K562 (cell line): ENCODE measurements around the gene CLIP1. TPM values are rescaled to one million over a fixed set of nuclear protein-coding genes. Genes with fewer than 3 reads are reported as not detected.
A peak's percentile ranks its signal among the peaks of the same experiment; 100 is the strongest.

Experiments
- ATF7 ChIP-seq: fragments of 450-650 bp; IDR thresholded peaks from 2 replicates; pipeline ENCODE4 v1.7.1; 2014; ENCODE audit warnings: mild to moderate bottlenecking, moderate library complexity
- DDX20 ChIP-seq: fragments of 450-650 bp; IDR thresholded peaks from 2 replicates; pipeline ENCODE4 v1.6.1; 2016; ENCODE audit warnings: missing genetic modification characterization, low read depth, mild to moderate bottlenecking, missing compliant biosample characterization, moderate library complexity
- RNF2 ChIP-seq: sonication (generic); IDR thresholded peaks from 2 replicates; pipeline ENCODE4 v1.6.1; 2016
- SETDB1 ChIP-seq: IDR thresholded peaks from one replicate; pipeline ENCODE4 v1.6.1; 2012; ENCODE audit warnings: low read length, control low read depth, inconsistent platforms
- SPI1 ChIP-seq: IDR thresholded peaks from 2 replicates; pipeline ENCODE4 v1.6.1; 2011; ENCODE audit warnings: low read depth, low read length, control low read depth, borderline replicate concordance
- STAT5A ChIP-seq: IDR thresholded peaks from 2 replicates; pipeline ENCODE4 v1.6.1; 2012; ENCODE audit warnings: low read length, inconsistent platforms, borderline replicate concordance
- ZFP36 ChIP-seq: fragments of 150-350 bp; IDR thresholded peaks from 2 replicates; pipeline ENCODE4 v1.6.1; 2018; ENCODE audit warnings: low read length, low read depth; ENCODE audit not compliant: partially characterized antibody
- ZNF696 ChIP-seq: fragments of 250-450 bp; sonication (Bioruptor Pico); conservative IDR thresholded peaks from 2 replicates; pipeline ENCODE4 v1.4.0; 2020; ENCODE audit warnings: mild to moderate bottlenecking, moderate library complexity
- ZNF766 ChIP-seq: fragments of 200-800 bp; sonication (Bioruptor generic); conservative IDR thresholded peaks from 2 replicates; pipeline ENCODE4 v1.6.1; 2016; ENCODE audit warnings: missing genetic modification characterization, missing compliant biosample characterization
- polyA plus RNA-seq, 8 experiments: library from polyadenylated mRNA; depleted of rRNA in 4 of 8; stranded (reverse) in 5 of 8; unstranded in 3 of 8; fragments of >200 nt; fragmentation: Nextera tagmentation in 2 of 8; fragmentation: Illumina TruSeq in 1 of 8; extraction: Ambion mirVana in 2 of 8; extraction: Trizol in 1 of 8; gene quantifications; 2 replicates each; pipeline versions ENCODE4 v1.2.1 to v1.2.3, GENCODE V29; 2011 to 2014; ENCODE audit warnings: inconsistent platforms in 1 of 8, missing spikeins in 1 of 8
- total RNA-seq, 7 experiments: library from RNA; depleted of rRNA in 6 of 7; stranded (reverse); fragments of >200 nt in 6 of 7; fragmentation: Illumina TruSeq in 2 of 7; extraction: Trizol in 2 of 7; gene quantifications; 2 replicates each; pipeline versions ENCODE4 v1.2.1 to v1.2.3, GENCODE V29; 2011 to 2021; ENCODE audit warnings: low replicate concordance in 1 of 7
- TF ChIP-seq, protein P1 (sequence below), 2 experiments: fragments of 450-650 bp in 1 of 2; sonication (generic) in 1 of 2; formaldehyde crosslinking in 1 of 2; IDR thresholded peaks in 1 of 2; conservative IDR thresholded peaks in 1 of 2; 2 replicates each; pipeline versions ENCODE4 v1.6.1 to v1.8.1; 2016 to 2023; ENCODE audit warnings: mild to moderate bottlenecking in 2 of 2, moderate library complexity in 2 of 2, inconsistent platforms in 1 of 2, missing genetic modification reagents in 1 of 2
- TF ChIP-seq, protein P2 (sequence below): fragments of 250-450 bp; sonication (Bioruptor Pico); IDR thresholded peaks from 2 replicates; pipeline ENCODE4 v1.9.0; 2021; ENCODE audit warnings: mild to moderate bottlenecking
- TF ChIP-seq, protein P3 (sequence below): IDR thresholded peaks from 2 replicates; pipeline ENCODE4 v1.6.1; 2011; ENCODE audit not compliant: insufficient read length; ENCODE audit errors: extremely low read depth
- TF ChIP-seq, protein P4 (sequence below), 2 experiments: fragments of 450-650 bp; formaldehyde crosslinking in 1 of 2; IDR thresholded peaks; 2 replicates each; pipeline versions ENCODE4 v1.4.0 to v1.6.1; 2014 to 2020; ENCODE audit warnings: mild to moderate bottlenecking in 2 of 2, borderline replicate concordance in 1 of 2, low read depth in 1 of 2

The CLIP1 gene
- total and polyA plus RNA-seq, 9 of the 15 experiments (the other 6 are each of a cell fraction or from before 2014, with no cell fraction given), result 5.8 to 33.9 (median 27.6) TPM

DNA sequence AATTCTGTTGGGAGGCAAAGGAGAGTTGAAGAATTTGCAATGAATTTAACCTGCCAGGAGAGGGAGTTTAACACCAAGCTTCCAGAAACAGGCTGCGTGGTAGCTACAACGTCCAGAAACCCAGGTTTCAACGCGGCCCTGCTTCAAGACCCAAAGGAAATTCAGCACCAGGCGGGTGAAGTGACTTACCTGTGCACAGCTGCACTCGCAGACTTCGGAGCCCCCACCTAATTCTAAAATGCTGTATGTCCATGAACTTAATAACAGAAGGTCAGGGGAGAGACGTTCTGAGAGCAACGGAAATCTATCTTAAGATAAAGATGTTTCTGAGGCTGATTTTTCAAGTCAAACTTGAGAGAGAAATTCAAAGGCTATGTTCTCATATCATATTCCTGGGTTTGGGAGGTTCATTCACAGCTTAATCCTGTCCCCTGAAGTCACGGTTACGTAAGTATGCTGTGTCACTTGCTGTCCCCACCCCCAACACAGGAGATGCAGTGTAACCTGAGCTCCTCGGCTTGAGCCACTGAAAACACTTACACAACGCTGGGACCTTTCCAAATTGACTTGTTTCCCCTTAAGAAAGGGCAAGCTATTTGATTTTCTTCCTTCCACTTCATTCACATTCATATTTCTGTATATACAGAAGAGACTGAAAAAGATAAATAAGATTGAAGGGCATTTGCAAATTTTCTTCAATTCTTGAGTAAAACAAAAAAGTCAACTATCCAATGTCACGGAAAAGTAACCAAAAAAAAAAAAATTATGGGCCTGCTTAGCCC is 22.7 kb downstream of the CLIP1 start (continued):
- TF ChIP-seq SETDB1, result no peak
- TF ChIP-seq, protein P1, sequence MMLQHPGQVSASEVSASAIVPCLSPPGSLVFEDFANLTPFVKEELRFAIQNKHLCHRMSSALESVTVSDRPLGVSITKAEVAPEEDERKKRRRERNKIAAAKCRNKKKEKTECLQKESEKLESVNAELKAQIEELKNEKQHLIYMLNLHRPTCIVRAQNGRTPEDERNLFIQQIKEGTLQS (IDR thresholded peaks at IDR 0.05), result no peak; the same call in 1 of the 2 replicates
- TF ChIP-seq, protein P1 (CRISPR knock-in tag; conservative IDR thresholded peaks at IDR 0.05), result no peak
- TF ChIP-seq ZNF766 (CRISPR knock-in tag), result peak; percentile 24; the same call in 1 of the 2 replicates
- peak; percentile 87 for TF ChIP-seq ATF7
- TF ChIP-seq SPI1, result no peak
- TF ChIP-seq, protein P2, sequence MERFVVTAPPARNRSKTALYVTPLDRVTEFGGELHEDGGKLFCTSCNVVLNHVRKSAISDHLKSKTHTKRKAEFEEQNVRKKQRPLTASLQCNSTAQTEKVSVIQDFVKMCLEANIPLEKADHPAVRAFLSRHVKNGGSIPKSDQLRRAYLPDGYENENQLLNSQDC, result no peak
- TF ChIP-seq ZNF696, result no peak; the same call in 1 of the 2 replicates
- no peak for TF ChIP-seq ZFP36
- peak; percentile 87 for TF ChIP-seq RNF2
- no peak for TF ChIP-seq DDX20
- TF ChIP-seq, protein P3, sequence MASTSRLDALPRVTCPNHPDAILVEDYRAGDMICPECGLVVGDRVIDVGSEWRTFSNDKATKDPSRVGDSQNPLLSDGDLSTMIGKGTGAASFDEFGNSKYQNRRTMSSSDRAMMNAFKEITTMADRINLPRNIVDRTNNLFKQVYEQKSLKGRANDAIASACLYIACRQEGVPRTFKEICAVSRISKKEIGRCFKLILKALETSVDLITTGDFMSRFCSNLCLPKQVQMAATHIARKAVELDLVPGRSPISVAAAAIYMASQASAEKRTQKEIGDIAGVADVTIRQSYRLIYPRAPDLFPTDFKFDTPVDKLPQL, result peak; percentile 38
- TF ChIP-seq STAT5A, result no peak; the same call in 1 of the 2 replicates
- TF ChIP-seq, protein P4, sequence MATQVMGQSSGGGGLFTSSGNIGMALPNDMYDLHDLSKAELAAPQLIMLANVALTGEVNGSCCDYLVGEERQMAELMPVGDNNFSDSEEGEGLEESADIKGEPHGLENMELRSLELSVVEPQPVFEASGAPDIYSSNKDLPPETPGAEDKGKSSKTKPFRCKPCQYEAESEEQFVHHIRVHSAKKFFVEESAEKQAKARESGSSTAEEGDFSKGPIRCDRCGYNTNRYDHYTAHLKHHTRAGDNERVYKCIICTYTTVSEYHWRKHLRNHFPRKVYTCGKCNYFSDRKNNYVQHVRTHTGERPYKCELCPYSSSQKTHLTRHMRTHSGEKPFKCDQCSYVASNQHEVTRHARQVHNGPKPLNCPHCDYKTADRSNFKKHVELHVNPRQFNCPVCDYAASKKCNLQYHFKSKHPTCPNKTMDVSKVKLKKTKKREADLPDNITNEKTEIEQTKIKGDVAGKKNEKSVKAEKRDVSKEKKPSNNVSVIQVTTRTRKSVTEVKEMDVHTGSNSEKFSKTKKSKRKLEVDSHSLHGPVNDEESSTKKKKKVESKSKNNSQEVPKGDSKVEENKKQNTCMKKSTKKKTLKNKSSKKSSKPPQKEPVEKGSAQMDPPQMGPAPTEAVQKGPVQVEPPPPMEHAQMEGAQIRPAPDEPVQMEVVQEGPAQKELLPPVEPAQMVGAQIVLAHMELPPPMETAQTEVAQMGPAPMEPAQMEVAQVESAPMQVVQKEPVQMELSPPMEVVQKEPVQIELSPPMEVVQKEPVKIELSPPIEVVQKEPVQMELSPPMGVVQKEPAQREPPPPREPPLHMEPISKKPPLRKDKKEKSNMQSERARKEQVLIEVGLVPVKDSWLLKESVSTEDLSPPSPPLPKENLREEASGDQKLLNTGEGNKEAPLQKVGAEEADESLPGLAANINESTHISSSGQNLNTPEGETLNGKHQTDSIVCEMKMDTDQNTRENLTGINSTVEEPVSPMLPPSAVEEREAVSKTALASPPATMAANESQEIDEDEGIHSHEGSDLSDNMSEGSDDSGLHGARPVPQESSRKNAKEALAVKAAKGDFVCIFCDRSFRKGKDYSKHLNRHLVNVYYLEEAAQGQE (IDR thresholded peaks at IDR 0.05; ENCODE audit: borderline replicate concordance), result peak; percentile 77
- TF ChIP-seq, protein P4 (CRISPR knock-in tag; IDR thresholded peaks at IDR 0.05; ENCODE audit: low read depth), result no peak
